ENCODE measurements around the gene UBQLN4.
"Not testable (repeated sequence)": the region's sequence is repeated elsewhere in the genome, so short reads cannot be mapped to it uniquely, and the experiment has no call there.

The UBQLN4 gene

GRCh38 chr1:156056326-156056849 is 2.8 kb upstream of the UBQLN4 start:
- H3K9me3 ChIP-seq (ENCODE audit: insufficient read depth, low read depth, low read length) = no peaks in the 10 kb centered on the region
- 96% methylated on average over 1 of the region's 1 CpG for WGBS
- H3K27ac ChIP-seq (ENCODE audit: low read depth, low read length) = no peak overlapping the region
- no peak overlapping the region for H3K9ac ChIP-seq (ENCODE audit: low read depth, low read length)
- H3K36me3 ChIP-seq (ENCODE audit: insufficient read depth, low read length) = peaks cover 18% of the 10 kb centered on the region
- no peaks in the 10 kb centered on the region for H3K27me3 ChIP-seq (ENCODE audit: insufficient read depth, low read length)
- H3K4me1 ChIP-seq (ENCODE audit: insufficient read depth, low read length) = peaks cover 4% of the 10 kb centered on the region; the same call in 1 of the 2 replicates
- H3K4me3 ChIP-seq (ENCODE audit: low read length) = no peak overlapping the region

GRCh38 chr1:156055281-156056048 is 1.9 kb upstream of the UBQLN4 start:
- peak overlapping the region; percentile 93 for H3K4me3 ChIP-seq (ENCODE audit: low read length)
- 28% methylated on average over 16 of the region's 17 CpGs for WGBS
- peaks cover 21% of the 10 kb centered on the region for H3K36me3 ChIP-seq (ENCODE audit: insufficient read depth, low read length)
- H3K27ac ChIP-seq (ENCODE audit: low read depth, low read length) = no peak overlapping the region
- H3K9ac ChIP-seq (ENCODE audit: low read depth, low read length) = peak overlapping the region; percentile 73
- peaks cover 4% of the 10 kb centered on the region; the same call in 1 of the 2 replicates for H3K4me1 ChIP-seq (ENCODE audit: insufficient read depth, low read length)
- no peaks in the 10 kb centered on the region for H3K9me3 ChIP-seq (ENCODE audit: insufficient read depth, low read depth, low read length)
- no peaks in the 10 kb centered on the region for H3K27me3 ChIP-seq (ENCODE audit: insufficient read depth, low read length)

GRCh38 chr1:156054500-156055280 is 1.1 kb upstream of the UBQLN4 start, which contains the start of gene LAMTOR2:
Gene LAMTOR2, plus strand, starts transcription at chr1:156054782. Its CDS starts 108 bp downstream, at chr1:156054890.
- H3K4me1 ChIP-seq (ENCODE audit: insufficient read depth, low read length) = peaks cover 4% of the 10 kb centered on the region; the same call in 1 of the 2 replicates
- no peaks in the 10 kb centered on the region for H3K27me3 ChIP-seq (ENCODE audit: insufficient read depth, low read length)
- peak within 1 kb of the TSS; percentile 96 for H3K27ac ChIP-seq (ENCODE audit: low read depth, low read length)
- H3K36me3 ChIP-seq (ENCODE audit: insufficient read depth, low read length) = peaks cover 29% of the 10 kb centered on the region
- WGBS = under 1% methylated on average over 53 of the region's 53 CpGs
- H3K9me3 ChIP-seq (ENCODE audit: insufficient read depth, low read depth, low read length) = no peaks in the 10 kb centered on the region
- H3K9ac ChIP-seq (ENCODE audit: low read depth, low read length) = peak within 1 kb of the TSS; percentile 94
- peak within 1 kb of the TSS; percentile 93 for H3K4me3 ChIP-seq (ENCODE audit: low read length)

- peak overlapping the region; percentile 91 for H3K4me3 ChIP-seq (ENCODE audit: low read length)
- H3K27ac ChIP-seq (ENCODE audit: low read depth, low read length) = peak overlapping the region; percentile 78; the same call in 1 of the 2 replicates
- H3K36me3 ChIP-seq (ENCODE audit: insufficient read depth, low read length) = peaks cover 39% of the 10 kb centered on the region
- H3K27me3 ChIP-seq (ENCODE audit: insufficient read depth, low read length) = no peaks in the 10 kb centered on the region
- no peaks in the 10 kb centered on the region for H3K9me3 ChIP-seq (ENCODE audit: insufficient read depth, low read depth, low read length)
- peak overlapping the region; percentile 72 for H3K9ac ChIP-seq (ENCODE audit: low read depth, low read length)
- peaks cover 4% of the 10 kb centered on the region; the same call in 1 of the 2 replicates for H3K4me1 ChIP-seq (ENCODE audit: insufficient read depth, low read length)
- WGBS = under 1% methylated on average over 45 of the region's 63 CpGs
These were observed 483 bp downstream of the UBQLN4 start for GRCh38 chr1:156052862-156053767.

- WGBS = 91% methylated on average over 6 of the region's 7 CpGs
- Histone ChIP-seq H3K27ac (ENCODE audit: low read depth, low read length) (no peak overlapping the region), H3K4me1 (ENCODE audit: insufficient read depth, low read length) (peaks cover 4% of the 10 kb centered on the region; the same call in 1 of the 2 replicates), H3K36me3 (ENCODE audit: insufficient read depth, low read length) (peaks cover 40% of the 10 kb centered on the region), H3K27me3 (ENCODE audit: insufficient read depth, low read length) (no peaks in the 10 kb centered on the region), H3K9me3 (ENCODE audit: insufficient read depth, low read depth, low read length) (no peaks in the 10 kb centered on the region), H3K4me3 (ENCODE audit: low read length) (no peak overlapping the region), H3K9ac (ENCODE audit: low read depth, low read length) (no peak overlapping the region)
These were observed 2.4 kb downstream of the UBQLN4 start for GRCh38 chr1:156051011-156051725.

- no peaks in the 10 kb centered on the region for H3K9me3 ChIP-seq (ENCODE audit: insufficient read depth, low read depth, low read length)
- H3K9ac ChIP-seq (ENCODE audit: low read depth, low read length) = no peak overlapping the region
- WGBS = 91% methylated on average over 4 of the region's 4 CpGs
- 0 out of 2 replicates have a peak, but pooled peaks cover under 1% of the 10 kb centered on the region for H3K4me1 ChIP-seq (ENCODE audit: insufficient read depth, low read length)
- no peaks in the 10 kb centered on the region for H3K27me3 ChIP-seq (ENCODE audit: insufficient read depth, low read length)
- H3K27ac ChIP-seq (ENCODE audit: low read depth, low read length) = no peak overlapping the region
- H3K36me3 ChIP-seq (ENCODE audit: insufficient read depth, low read length) = peaks cover 42% of the 10 kb centered on the region
- H3K4me3 ChIP-seq (ENCODE audit: low read length) = no peak overlapping the region
These were observed 3.2 kb downstream of the UBQLN4 start for GRCh38 chr1:156050376-156050775.

- H3K4me3 ChIP-seq (ENCODE audit: low read length) = no peak overlapping the region
- peaks cover 55% of the 10 kb centered on the region for H3K36me3 ChIP-seq (ENCODE audit: insufficient read depth, low read length)
- H3K9ac ChIP-seq (ENCODE audit: low read depth, low read length) = no peak overlapping the region
- 99% methylated on average over 3 of the region's 3 CpGs for WGBS
- H3K9me3 ChIP-seq (ENCODE audit: insufficient read depth, low read depth, low read length) = no peaks in the 10 kb centered on the region
- no peaks in the 10 kb centered on the region for H3K27me3 ChIP-seq (ENCODE audit: insufficient read depth, low read length)
- H3K4me1 ChIP-seq (ENCODE audit: insufficient read depth, low read length) = no peaks in the 10 kb centered on the region
- H3K27ac ChIP-seq (ENCODE audit: low read depth, low read length) = no peak overlapping the region
These were observed 4.8 kb downstream of the UBQLN4 start for GRCh38 chr1:156048663-156049258.

GRCh38 chr1:156045076-156045475 is 8.5 kb downstream of the UBQLN4 start:
- Histone ChIP-seq H3K36me3 (ENCODE audit: insufficient read depth, low read length) (peaks cover 80% of the 10 kb centered on the region), H3K9me3 (ENCODE audit: insufficient read depth, low read depth, low read length) (no peaks in the 10 kb centered on the region), H3K9ac (ENCODE audit: low read depth, low read length) (no peak overlapping the region), H3K4me3 (ENCODE audit: low read length) (no peak overlapping the region), H3K27me3 (ENCODE audit: insufficient read depth, low read length) (no peaks in the 10 kb centered on the region), H3K4me1 (ENCODE audit: insufficient read depth, low read length) (no peaks in the 10 kb centered on the region), H3K27ac (ENCODE audit: low read depth, low read length) (no peak overlapping the region)
- WGBS = 94% methylated on average over 4 of the region's 4 CpGs

GRCh38 chr1:156042828-156043227 is 10.8 kb downstream of the UBQLN4 start:
- WGBS = 92% methylated on average over 3 of the region's 3 CpGs
- Histone ChIP-seq H3K4me3 (ENCODE audit: low read length) (no peak overlapping the region), H3K9ac (ENCODE audit: low read depth, low read length) (no peak overlapping the region), H3K27ac (ENCODE audit: low read depth, low read length) (no peak overlapping the region), H3K4me1 (ENCODE audit: insufficient read depth, low read length) (no peaks in the 10 kb centered on the region), H3K9me3 (ENCODE audit: insufficient read depth, low read depth, low read length) (no peaks in the 10 kb centered on the region), H3K27me3 (ENCODE audit: insufficient read depth, low read length) (no peaks in the 10 kb centered on the region), H3K36me3 (ENCODE audit: insufficient read depth, low read length) (peaks cover 72% of the 10 kb centered on the region)

- H3K27me3 ChIP-seq (ENCODE audit: insufficient read depth, low read length); H3K4me3 ChIP-seq (ENCODE audit: low read length); H3K27ac ChIP-seq (ENCODE audit: low read depth, low read length); H3K9me3 ChIP-seq (ENCODE audit: insufficient read depth, low read depth, low read length); H3K9ac ChIP-seq (ENCODE audit: low read depth, low read length); H3K4me1 ChIP-seq (ENCODE audit: insufficient read depth, low read length): not testable (repeated sequence)
- H3K36me3 ChIP-seq (ENCODE audit: insufficient read depth, low read length) = peaks cover 29% of the 10 kb centered on the region
- WGBS = 89% methylated on average over 3 of the region's 4 CpGs
These were observed 18.6 kb downstream of the UBQLN4 start for GRCh38 chr1:156034991-156035390.
